ENCODE data around the gene SPATS2.

Gene SPATS2

DNA sequence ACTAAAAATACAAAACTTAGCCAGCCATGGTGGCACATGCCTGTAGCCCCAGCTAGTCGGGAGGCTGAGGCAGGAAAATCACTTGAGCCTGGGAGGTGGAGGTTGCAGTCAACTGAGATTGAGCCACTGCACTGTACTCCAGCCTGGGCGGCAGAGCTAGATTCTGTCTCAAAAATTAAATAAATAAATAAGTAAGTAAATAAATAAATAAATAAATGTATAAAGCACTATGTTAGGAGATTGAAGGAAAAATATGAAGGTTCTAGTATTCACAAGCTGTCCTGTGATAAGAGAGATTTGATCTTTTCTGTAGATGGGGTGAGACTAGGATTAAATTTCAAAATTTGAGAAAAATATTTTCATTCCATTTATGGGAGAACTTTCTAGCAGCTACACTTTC is 14.9 kb upstream of the SPATS2 start:
- Histone ChIP-seq H3K27me3 (peaks cover 16% of the 10 kb centered on the region), H3K9ac (no peak overlapping the region), H4K20me1 (peaks cover 10% of the 10 kb centered on the region), H3K4me2 (no peak overlapping the region), H3K4me3 (no peak overlapping the region), H3K36me3 (no peaks in the 10 kb centered on the region), H3K4me1 (peaks cover 12% of the 10 kb centered on the region), H3K27ac (no peak overlapping the region), H3K9me3 (no peaks in the 10 kb centered on the region)
- no peak for TF ChIP-seq Cebpa-rat (IDR thresholded peaks at IDR 0.05)

DNA sequence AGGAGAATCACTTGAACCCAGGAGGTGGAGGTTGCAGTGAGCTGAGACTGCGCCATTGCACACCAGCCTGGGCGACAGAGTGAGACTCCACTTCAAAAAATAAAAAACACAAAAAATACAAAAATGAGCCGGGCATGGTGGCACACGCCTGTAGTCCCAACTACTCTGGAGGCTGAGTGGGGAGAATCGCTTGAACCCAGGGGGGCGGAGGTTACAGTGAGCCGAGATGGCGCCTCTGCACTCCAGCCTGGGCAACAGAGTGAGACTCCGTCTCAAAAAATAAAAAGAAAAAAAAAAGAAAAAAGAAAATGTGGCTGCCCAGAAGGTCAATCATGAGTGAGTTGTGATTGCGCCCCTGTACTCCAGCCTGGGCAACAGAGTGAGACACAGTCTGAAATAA is 11.3 kb upstream of the SPATS2 start:
- Histone ChIP-seq H3K9ac (no peak overlapping the region), H4K20me1 (no peaks in the 10 kb centered on the region), H3K4me2 (no peak overlapping the region), H3K4me1 (no peaks in the 10 kb centered on the region), H3K9me3 (no peaks in the 10 kb centered on the region), H3K27ac (no peak overlapping the region), H3K27me3 (no peaks in the 10 kb centered on the region), H3K4me3 (no peak overlapping the region), H3K36me3 (no peaks in the 10 kb centered on the region)
- no peak for TF ChIP-seq Cebpa-rat (IDR thresholded peaks at IDR 0.05)

DNA sequence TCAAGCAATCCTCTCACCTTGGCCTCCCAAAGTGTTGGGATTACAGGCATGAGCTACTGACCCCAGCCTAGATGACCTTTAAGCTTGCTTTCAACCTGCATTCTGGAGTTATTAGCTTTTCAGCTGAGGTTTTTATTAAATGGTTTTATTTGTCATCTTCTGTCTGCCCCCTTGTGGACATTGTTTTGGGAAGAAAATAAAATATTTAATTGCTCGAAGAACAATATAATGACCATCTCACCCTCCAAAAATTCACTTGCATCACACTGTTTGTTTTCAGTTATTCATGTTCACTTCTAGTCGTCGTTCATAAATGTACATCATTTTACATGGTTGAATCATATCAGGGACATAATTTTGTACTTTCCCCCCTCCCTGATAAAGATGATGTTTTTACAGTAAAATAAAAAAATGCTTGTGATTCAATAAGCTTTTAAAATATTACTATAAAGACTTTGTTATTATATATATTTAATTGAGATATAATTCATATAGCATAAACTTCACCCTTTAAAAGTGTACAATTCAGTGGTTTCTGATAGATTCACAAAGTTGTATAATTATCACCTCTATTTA is 10.1 kb upstream of the SPATS2 start:
- H3K4me3 ChIP-seq = no peak overlapping the region
- H4K20me1 ChIP-seq = no peaks in the 10 kb centered on the region
- H3K9me3 ChIP-seq = no peaks in the 10 kb centered on the region
- no peaks in the 10 kb centered on the region for H3K4me1 ChIP-seq
- no peak for TF ChIP-seq Cebpa-rat (IDR thresholded peaks at IDR 0.05)
- H3K36me3 ChIP-seq = no peaks in the 10 kb centered on the region
- no peak overlapping the region for H3K27ac ChIP-seq
- no peak overlapping the region for H3K4me2 ChIP-seq
- no peaks in the 10 kb centered on the region for H3K27me3 ChIP-seq
- no peak overlapping the region for H3K9ac ChIP-seq

DNA sequence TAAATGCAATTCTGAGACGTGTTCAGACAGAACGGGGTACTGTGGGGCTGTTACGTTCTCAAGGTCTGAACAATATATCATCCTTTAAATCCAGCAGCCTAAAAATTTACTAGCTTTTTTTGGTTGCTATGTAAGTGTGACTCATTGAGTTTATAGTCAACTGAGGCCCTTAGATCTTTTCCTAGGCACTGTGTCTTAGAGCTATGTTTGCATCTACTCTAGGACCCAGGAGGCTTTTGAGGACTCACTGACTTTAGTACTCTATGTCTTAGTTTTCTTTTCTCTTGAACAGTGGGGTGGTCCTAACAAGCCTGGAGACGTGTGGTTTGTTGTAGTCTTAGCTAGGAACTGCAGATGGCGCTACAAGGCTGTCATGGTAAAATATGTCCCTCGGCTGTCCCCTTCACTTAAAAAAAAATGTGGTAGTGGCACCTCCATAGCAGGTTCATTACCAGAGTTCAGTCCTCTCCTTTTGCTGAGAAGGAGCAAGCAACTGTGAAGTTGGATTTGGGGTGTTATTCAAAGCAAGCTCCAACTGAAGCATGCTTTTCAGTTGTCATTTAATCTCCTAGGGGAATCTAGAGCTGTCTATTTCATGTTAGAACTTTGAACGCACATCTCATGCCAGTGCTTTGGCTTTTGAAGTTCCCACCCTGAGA is 8.7 kb upstream of the SPATS2 start:
- Histone ChIP-seq H3K4me1 (no peaks in the 10 kb centered on the region), H3K27me3 (no peaks in the 10 kb centered on the region), H3K9ac (no peak overlapping the region), H3K4me2 (no peak overlapping the region), H3K4me3 (no peak overlapping the region), H3K9me3 (no peaks in the 10 kb centered on the region), H4K20me1 (no peaks in the 10 kb centered on the region), H3K27ac (no peak overlapping the region), H3K36me3 (no peaks in the 10 kb centered on the region)
- TF ChIP-seq Cebpa-rat (IDR thresholded peaks at IDR 0.05) = no peak

DNA sequence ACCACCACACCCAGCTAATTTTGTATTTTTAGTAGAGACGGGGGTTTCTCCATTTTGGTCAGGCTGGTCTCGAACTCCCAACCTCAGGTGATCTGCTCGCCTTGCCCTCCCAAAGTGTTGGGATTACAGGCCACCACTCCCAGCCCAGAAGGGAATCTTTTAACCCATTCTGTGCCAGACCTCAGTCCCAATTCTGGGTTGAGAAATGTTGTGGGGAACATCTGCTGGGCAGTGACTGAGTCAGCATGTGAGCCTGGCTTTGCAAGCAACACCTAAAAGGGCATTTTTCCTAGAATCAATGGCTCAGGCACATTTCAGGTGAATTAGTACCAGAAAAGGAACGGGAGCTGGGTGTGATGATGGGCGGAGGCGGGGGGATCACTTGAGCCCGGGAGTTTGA is 7.6 kb upstream of the SPATS2 start:
- H3K4me2 ChIP-seq = no peak overlapping the region
- no peak overlapping the region for H3K27ac ChIP-seq
- TF ChIP-seq Cebpa-rat (IDR thresholded peaks at IDR 0.05) = no peak
- no peaks in the 10 kb centered on the region for H3K27me3 ChIP-seq
- H3K4me3 ChIP-seq = no peak overlapping the region
- H3K9ac ChIP-seq = no peak overlapping the region
- H3K36me3 ChIP-seq = no peaks in the 10 kb centered on the region
- H4K20me1 ChIP-seq = no peaks in the 10 kb centered on the region
- no peaks in the 10 kb centered on the region for H3K4me1 ChIP-seq
- no peaks in the 10 kb centered on the region for H3K9me3 ChIP-seq

DNA sequence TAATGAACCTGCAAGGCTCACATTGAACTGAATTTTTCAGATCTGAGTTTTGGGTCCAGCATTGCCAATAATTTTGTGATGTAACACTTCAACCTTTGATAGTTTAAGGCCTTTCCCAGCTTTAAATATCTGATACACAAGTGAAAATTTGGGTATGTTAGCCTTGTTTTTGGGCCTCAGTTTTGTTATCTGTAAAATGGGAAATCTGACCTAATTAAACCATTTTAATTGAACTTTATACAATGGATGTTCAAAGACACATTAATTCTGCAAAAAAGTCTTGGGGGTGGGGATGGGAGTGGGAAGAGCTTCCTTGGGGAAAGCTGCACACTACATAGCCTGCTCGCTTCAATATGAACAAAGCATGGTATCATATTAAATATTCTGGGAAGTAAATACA is 5.2 kb upstream of the SPATS2 start:
- Histone ChIP-seq H3K9me3 (no peaks in the 10 kb centered on the region), H3K4me1 (peaks cover 9% of the 10 kb centered on the region), H3K27ac (no peak overlapping the region), H3K9ac (no peak overlapping the region), H3K4me2 (no peak overlapping the region), H3K27me3 (no peaks in the 10 kb centered on the region), H4K20me1 (no peaks in the 10 kb centered on the region), H3K4me3 (no peak overlapping the region), H3K36me3 (no peaks in the 10 kb centered on the region)
- no peak for TF ChIP-seq Cebpa-rat (IDR thresholded peaks at IDR 0.05)

DNA sequence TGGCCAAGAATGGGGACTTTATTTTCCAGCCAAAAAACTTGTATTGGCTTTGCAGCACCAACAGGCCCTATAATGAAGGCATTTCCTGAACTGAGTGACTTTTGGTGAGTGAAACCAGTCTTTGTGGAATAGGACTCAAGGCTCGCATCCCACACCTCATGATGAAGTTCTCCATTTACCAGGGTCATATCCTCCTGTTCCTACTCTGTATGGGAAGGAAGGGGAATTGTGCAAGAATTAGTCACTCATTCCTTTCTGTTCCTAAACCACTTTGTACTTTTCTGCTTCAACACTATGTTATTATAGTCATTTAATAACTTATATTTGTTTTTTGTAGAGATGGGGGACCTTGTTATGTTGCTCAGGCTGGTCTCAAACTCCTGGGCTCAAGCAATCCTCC is 2.3 kb upstream of the SPATS2 start:
- H3K4me2 ChIP-seq = no peak overlapping the region

DNA sequence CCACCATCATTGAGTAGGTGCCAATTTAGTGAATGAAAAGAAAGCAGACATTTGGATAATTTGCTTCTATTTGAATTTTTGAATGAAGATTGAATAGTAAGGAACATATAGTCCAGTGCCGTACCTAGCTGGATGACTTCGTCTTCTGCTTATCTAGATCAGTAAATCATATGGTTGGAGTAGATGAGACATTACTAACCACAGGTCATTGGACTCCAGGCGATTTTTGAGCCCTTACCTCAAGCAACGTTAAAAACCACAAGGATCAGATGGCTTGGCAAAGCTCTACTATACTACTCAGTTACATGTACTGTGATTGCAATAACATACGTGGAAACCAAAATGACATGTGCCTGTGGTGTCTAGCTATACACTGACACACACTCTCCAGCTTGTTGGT is 1.7 kb upstream of the SPATS2 start:
- Histone ChIP-seq H3K4me1 (peaks cover 36% of the 10 kb centered on the region), H3K27me3 (no peaks in the 10 kb centered on the region), H3K4me2 (peak overlapping the region; percentile 68), H3K9me3 (no peaks in the 10 kb centered on the region), H3K36me3 (no peaks in the 10 kb centered on the region), H3K27ac (no peak overlapping the region), H3K9ac (no peak overlapping the region), H4K20me1 (peaks cover 18% of the 10 kb centered on the region), H3K4me3 (no peak overlapping the region)
- TF ChIP-seq Cebpa-rat (IDR thresholded peaks at IDR 0.05) = no peak

More for the DNA sequence above, 2.3 kb upstream of the SPATS2 start:
- H3K9ac ChIP-seq = no peak overlapping the region
- no peaks in the 10 kb centered on the region for H3K9me3 ChIP-seq
- TF ChIP-seq Cebpa-rat (IDR thresholded peaks at IDR 0.05) = no peak
- no peak overlapping the region for H3K27ac ChIP-seq
- peaks cover 30% of the 10 kb centered on the region for H3K4me1 ChIP-seq
- no peaks in the 10 kb centered on the region for H3K27me3 ChIP-seq
- peaks cover 12% of the 10 kb centered on the region for H4K20me1 ChIP-seq
- no peak overlapping the region for H3K4me3 ChIP-seq
- H3K36me3 ChIP-seq = no peaks in the 10 kb centered on the region

DNA sequence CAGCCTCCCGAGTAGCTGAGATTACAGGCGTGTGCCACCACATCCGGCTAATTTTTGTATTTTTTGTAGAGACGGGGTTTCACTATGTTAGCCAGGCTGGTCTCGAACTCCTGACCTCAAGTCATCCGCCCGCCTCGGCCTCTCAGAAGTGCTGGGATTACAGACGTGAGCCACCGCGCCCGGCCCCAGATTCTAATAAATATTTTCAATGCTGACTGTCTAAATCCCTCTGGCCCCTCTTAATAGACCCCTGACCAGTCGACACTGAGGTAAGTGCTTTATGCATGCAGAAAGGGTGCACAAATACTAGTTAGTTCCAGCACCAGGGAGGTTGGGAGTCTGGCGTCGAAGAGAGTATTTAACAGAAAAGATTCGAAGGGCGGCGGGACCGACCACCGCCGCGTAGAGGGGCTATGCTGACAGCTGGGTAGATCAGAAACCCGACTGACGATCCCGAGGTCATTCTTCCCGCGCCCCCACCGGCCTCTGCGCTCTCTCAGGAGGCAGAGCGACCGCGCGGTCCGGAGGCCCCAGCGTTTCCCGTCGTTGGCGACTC is 1.1 kb upstream of the SPATS2 start:
- Histone ChIP-seq H3K9me3 (no peaks in the 10 kb centered on the region), H3K27me3 (no peaks in the 10 kb centered on the region), H3K4me1 (peaks cover 39% of the 10 kb centered on the region), H4K20me1 (peaks cover 24% of the 10 kb centered on the region), H3K9ac (peak overlapping the region; percentile 95), H3K4me3 (peak overlapping the region; percentile 80), H3K36me3 (no peaks in the 10 kb centered on the region), H3K4me2 (peak overlapping the region; percentile 68), H3K27ac (peak overlapping the region; percentile 98)
- TF ChIP-seq Cebpa-rat (IDR thresholded peaks at IDR 0.05) = no peak

DNA sequence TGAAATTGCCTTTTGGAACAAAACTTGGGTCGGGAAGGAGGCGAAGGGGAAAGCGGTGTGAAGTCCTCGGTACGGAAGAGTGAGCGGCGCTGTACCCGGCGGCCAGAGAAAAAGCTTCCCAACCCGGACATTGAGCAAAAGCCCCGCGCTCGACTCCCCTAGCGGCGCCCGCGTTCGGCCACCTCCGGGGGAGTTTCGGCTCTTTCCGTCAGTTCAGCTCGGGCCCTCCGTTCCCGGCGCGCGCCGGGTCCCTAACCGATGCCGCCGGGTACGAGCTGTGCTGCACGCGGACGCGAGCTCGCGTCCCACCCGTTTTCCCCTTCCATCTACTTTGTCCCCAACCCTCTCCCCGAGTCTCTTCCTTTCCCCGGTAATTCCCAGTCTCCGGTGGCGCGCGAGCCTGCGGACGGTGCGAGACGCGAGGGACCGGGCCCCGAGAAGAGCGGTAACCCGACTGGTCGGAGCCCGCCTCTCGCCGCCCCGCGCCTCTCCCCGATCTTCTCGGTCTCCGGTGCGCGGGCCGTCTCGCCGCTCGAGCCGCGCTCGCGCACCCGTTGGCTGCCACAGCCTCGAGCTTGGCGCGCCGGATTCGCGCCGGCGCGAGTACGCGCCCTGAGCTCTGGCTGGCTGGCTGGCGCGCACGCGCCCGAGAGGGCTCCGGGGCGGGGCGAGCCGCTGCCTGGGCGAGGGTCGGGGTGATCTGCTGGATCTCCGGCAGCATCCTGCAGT is 446 bp upstream of the SPATS2 start:
- Histone ChIP-seq H3K36me3 (peaks cover 5% of the 10 kb centered on the region; the same call in 1 of the 2 replicates), H3K9ac (peak overlapping the region; percentile 95), H3K4me3 (peak overlapping the region; percentile 80), H4K20me1 (peaks cover 30% of the 10 kb centered on the region), H3K9me3 (no peaks in the 10 kb centered on the region), H3K27ac (peak overlapping the region; percentile 98), H3K27me3 (no peaks in the 10 kb centered on the region), H3K4me2 (peak overlapping the region; percentile 68), H3K4me1 (peaks cover 44% of the 10 kb centered on the region)
- no peak for TF ChIP-seq Cebpa-rat (IDR thresholded peaks at IDR 0.05)

All from BLaER1 (cell line).